Left hindlimb (tissue), 1 donor: ENCODE results near the gene PHETA1.

ENCODE experiments used
- DNase-seq: peaks from one replicate; pipeline ENCODE4 v3.0.0-alpha.2; 2018

PHETA1 gene, protein sequence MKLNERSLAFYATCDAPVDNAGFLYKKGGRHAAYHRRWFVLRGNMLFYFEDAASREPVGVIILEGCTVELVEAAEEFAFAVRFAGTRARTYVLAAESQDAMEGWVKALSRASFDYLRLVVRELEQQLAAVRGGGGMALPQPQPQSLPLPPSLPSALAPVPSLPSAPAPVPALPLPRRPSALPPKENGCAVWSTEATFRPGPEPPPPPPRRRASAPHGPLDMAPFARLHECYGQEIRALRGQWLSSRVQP

DNA sequence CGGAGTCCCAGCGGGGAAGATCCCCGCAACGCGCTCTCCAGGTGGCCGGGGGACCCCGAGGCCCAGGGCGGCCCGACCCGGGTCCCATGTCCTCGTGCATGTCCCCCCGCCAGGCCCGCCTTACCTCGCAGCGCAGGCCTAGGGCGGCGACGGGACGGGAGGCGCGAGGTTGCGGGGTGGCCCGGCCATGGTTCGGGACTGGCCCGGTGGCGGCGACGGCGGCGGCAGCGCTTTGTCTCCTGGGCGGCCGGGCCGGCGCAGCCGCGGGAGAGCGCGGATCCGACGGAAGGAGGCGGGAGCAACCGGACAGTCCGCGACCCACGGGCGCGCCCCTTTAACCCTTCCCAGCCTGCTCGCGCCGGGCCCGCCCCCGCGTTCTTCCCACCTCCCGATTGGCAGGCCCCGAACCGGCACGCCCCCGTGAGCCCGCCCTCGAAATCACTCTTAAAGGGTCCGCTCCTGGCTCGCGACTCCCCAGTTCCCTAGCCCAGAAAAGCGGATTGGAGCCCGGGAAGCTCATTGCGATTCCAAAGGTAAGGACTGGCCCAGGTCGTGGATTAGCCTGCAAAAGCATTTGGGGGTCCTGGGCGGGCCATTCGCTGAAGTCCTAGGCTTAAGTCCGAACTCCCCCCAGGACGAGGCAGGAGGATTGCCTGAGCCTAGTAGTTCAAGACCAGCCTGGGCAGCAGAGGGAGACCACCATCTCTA is at the start of gene PHETA1:
TSS of gene PHETA1 (minus strand) at position 308 of the 708 bp plus-strand sequence. CDS start 5,668 bp downstream, outside the sequence.
- peak; percentile 94 for DNase-seq

DNA sequence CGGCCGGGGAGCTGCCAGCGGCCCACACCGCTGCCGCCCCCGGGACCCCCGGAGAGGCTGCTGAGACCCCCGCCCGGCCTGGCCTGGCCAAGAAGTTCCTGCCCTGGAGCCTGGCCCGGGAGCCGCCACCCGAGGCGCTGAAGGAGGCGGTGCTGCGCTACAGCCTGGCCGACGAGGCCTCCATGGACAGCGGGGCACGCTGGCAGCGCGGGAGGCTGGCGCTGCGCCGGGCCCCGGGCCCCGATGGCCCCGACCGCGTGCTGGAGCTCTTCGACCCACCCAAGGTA is 49.6 kb upstream of the PHETA1 start:
- DNase-seq: peak; percentile 18

DNA sequence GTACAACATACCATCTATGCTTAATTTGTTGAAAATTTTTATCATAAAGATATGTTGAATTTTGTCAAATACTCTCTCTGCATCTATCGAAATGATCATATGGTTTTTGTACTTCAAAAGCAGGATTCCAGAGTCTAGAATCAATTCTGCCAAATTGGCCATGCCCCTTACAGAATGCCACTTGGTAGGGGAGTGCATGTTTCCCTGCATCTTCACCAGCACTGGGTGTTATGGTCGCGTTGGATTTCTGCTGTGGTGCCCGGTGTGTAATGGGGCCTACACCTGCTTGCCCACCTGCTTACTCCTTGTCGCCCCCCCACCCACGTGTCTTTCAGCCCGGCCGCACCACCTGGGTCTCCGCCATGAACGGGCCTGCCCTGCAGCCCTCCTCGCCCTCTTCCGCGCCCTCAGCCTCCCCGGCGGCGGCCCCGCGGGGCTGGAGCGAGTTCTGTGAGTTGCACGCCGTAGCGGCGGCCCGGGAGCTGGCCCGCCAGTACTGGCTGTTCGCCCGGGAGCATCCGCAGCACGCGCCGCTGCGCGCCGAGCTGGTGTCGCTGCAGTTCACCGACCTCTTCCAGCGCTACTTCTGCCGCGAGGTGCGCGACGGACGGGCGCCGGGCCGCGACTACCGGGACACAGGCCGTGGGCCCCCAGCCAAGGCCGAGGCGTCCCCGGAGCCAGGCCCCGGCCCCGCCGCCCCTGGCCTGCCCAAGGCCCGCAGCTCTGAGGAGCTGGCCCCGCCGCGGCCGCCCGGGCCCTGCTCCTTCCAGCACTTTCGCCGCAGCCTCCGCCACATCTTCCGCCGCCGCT is 49.1 kb upstream of the PHETA1 start:
- no peak for DNase-seq

DNA sequence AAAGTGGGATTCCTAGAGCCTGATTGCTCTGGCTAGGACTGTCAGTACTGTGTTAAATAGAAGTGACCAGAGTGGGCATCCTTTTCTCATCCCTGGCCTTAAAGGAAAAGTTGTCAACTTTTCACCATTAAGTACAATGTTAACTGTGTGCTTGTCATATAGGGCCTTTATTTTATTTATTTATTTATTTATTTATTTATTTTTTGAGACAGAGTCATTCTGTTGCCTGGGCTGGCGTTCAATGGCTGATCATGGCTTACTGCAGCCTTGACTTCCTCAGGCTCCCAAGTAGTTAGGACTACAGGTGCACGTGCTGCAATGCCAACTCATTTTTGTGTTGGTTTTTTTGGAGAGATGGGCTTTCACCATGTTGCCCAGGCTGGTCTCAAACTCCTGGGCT is 48.4 kb upstream of the PHETA1 start:
- no peak for DNase-seq

DNA sequence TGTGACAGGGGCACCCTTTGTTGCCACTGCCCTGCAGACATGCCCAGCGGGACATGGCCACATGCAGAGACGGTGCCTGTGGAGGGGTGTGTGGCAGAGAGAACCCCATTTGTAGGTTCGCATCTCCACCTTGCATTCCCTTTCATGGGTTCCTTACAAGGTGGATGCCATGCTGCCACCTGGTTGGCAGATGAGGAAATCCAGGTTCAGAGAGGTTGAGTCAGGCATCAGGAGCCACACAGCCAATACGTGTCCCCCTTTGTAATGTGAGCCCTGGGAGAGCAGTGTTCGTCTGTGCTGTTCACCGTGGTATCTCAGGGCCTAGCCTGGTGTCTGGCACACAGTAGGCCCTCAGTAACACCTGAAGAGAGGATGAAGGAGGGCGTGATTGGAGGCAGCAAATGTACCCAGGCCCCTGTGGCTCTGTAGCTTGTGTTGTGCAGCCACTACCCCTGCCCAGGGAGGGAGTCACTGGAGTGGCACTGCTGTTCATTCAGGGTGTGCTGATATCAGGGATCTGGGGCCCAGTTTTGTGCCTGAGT is 45.9 kb upstream of the PHETA1 start:
- no peak for DNase-seq

DNA sequence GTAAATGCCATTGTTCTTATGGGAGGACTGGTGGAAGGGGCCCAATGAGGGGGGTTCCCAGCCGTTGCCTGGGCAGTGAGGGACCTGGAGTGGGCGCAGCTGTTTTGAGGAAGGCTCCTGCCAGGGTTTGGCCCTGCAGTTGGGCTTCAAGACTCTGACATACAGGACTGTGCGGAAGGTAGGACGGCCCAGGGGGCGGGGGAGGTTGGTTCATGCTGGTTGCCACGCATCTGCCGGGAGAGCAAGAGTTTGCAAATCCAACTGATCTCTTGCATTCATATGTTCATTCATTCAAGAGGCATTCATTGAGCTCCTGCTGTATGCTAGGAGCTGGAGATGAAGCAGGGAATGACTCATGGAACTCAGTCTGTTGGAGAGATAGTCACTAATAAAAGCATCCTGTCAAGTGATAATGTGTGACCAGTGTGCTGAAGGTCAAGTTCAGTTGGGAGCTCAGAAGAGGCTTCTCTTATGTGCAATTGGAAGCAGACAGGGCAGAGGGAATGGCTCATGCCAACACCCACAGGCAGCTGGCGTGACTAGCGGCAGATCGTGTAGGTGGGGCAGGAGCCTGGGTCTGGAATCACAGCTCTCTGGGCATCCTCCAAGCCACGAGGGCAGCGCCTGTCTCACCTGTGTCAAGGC is 44.7 kb upstream of the PHETA1 start:
- no peak for DNase-seq

DNA sequence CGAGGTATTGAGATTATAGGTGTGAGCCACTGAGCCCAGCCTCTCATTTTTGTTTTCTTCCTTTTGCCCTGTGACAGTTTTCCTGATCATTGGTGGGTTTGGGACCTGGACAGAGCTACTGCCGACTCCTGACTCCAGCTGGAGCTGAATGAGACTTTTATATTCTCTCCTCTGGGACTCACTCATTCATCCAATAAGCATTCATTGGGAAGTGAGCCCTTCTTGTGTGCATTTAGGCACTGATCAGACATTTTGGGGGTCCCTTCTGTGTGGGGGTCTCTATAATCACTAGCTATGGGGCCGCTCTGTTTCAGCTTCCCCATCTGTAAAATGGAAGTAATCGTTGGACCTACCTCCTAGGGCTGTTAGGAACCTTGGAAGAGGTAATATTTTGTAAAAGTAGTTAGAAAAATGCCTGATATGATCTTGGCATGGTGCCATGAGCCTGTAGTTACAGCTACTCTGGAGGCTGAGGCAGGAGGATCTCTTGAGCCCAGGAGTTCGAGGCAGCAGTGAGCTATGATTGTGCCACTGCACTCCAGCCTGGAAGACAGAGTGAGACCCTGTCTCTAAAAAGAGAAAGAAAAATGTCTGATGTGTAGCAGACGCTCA is 44.0 kb upstream of the PHETA1 start:
- DNase-seq: no peak

DNA sequence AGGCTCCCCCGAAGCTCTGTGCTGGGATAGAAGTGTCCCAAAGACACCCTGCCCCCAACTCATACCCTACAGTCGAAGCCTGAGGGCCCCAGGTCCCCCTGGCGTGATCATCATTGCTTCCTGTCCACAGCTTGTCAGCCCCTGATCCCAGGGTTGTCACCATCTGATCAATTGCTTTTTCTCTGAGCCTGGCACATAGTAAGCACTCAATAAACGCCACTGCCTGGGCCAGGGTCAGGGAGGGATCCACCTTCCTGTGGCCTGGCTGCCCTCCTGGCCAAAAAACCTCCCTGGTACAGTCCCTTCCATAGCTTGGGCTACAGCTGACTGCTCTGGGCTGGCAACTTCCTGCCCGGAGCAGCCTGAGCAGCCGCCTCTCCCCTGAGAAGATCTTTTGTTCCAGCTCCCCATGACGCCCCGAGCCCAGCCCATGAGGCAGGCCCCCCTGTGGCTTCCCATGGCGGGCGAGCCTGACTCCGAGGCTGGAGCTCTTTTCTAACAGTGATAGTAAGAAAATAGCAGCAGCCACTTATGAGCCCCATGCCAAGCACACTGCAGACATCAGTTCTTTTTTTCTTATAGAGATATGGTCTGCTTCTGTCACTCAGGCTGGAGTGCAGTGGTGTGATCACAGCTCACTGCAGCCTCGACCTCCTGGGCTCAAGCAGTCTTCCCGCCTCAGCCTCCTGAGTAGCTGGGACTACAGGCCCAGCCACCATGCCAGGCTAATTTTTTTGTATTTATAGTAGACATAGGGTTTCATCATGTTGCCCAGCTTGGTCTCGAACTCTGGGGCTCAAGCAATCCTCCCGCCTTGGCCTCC is 43.3 kb upstream of the PHETA1 start:
- no peak for DNase-seq

DNA sequence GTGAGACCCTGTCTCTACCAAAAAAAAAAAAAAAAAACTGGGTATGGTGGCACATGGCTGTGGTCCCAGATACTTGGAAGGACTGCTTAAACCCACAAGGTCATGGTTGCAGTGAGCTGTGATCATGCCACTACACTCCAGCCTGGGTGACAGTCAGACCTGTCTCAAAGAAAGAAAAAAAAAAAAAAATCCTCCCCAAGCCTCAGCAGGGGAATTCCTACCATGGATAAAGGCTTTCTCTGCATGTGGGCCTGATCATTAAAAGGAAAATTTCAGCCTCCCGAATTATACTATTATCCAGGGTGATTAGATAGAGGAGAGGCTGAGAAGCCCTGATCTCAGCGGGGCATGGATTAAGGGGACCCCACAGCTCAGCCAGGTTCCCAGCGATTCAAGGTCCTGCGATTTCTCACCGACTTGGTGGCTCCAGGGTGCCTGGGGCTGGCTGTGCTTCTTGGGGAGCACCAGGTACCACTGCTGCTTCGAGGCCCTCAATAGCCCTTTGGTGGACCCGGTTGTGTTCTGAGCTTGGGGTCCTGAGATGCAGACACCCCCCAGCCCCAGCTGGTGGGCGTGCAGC is 42.4 kb upstream of the PHETA1 start:
- DNase-seq: no peak

DNA sequence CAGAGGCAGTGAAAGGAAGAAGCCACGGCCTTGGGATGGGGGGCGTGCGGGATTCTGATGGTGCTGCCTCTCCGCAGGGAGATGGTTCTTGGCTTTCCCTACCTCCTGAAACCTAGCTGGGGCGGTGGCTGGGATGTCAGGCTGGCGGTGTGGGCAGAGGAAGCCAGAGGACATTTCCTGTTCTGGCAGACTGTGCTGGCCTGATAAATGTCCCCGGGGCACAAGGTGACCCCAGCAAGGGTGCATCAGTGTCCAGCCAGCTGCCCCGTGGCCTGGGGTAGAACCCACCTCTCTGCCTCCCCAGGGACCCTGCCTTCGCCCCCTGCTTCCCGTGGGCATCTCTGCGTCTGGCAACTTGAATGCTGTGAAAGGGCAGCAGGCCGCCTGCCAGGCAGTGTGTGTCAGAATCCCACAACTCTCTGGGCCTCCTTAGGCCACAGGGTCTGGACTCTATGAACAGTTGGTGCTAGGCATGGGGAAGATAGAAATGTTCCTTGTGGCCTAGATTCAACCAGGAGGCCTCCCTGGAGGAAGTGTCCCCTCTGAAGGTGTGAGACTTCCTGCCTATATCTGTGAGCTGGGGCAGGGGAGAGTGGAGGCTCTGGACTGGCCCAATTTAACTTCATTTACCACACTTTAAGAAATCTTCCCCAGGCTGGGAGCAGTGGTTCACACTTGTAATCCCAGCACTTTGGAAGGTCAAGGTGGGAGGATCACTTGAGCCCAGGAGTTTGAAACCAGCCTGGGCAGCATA is 41.7 kb upstream of the PHETA1 start:
- no peak for DNase-seq

DNA sequence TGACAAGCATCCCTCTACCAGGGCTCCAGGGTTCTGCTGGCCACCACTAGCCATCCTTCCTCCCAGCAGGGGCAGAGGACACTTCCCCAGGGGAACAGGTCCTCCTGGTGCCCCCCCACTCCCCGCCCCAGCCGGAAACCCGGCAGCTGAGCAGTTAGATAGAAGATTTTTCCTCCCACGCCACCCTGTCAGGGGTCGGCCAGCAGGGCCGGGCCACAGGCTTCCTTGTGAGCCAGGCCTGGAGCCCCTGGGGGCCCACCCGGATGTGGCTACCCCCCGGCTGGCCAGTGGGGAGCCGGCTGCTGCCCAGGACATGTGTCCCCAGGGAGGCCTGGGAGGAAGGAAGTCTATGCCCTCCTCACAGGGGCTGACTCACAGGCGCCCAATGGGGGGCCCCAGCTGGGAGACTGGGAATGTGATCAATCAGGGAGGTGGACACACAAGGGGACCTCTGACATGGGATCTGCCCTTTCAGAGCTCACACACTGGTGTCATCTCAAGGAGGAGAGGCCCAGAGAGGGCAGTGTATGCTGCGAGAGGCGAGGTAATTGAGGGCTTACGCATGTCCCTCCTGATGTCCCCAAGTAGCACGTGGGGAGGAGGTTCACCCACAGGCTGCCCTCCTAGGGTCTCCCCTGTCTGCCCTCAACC is 41.0 kb upstream of the PHETA1 start:
- peak; percentile 76 for DNase-seq

DNA sequence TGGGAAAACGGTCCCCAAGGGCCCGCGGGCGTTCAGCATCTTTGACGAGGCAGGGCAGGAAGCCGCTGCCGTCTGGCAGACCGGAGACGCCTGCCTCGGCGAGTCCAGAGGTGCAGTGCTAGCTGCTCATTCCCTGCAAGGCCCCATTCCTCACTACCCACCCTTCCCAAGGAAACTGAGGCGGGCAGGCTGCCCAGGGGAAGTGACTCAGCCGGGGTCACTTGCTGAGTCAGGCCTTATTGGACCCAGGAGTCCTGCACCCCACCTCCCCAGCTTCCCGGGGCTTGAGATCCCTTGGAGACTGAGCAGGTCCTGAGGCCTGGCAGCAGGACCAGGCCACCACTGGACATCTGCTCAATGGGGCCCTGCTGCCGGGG is 40.5 kb upstream of the PHETA1 start:
- no peak for DNase-seq

DNA sequence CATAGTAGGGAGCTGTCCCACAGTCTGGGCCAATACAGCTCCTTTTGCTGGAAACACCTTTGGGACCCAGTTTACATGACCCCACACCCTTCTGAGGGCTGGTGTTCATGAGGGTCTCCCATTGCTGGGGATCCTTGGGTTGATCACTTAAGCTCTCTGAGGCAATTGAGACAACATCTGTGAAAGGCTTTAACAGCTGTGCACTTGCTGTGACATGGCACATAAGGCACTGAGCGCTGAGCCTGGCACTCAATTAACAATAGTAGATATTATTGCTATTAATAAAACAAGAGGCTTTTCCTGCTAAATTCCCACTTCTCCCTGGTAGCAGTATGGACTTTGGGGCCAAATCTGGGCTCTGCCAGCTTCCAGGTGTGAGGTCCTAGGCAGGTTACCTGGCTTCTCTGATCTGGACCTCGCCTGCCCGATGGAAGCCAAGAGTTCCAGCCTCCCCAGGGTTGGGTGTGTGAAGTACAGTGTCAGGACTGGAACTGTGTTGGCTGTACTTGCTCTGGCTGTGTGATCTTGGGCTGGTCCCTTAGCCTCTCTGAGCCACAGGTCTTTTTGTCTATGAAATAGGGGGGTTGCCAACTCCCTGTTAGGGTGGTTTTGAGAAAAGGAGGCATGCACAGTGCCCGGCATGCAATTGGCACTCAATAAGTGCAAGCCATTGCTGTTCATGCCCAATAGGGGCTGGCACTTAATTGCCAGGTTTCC is 39.9 kb upstream of the PHETA1 start:
- DNase-seq: no peak

DNA sequence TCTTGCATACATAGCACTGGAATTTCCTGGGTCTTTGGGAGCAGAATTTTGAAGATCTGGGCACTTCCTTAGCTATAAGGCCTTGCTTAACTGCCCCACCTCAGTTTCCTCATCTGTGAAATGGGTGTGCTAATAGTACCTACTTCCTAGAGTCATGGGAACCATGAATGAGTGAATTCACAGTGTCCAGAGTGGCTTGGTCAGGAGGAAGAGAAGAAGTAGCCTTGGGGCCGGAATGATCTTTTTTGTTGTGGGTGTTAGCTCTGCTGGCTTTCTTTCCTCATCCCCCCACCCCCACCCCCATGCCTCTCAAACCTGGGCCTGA is 39.2 kb upstream of the PHETA1 start:
- DNase-seq: no peak

DNA sequence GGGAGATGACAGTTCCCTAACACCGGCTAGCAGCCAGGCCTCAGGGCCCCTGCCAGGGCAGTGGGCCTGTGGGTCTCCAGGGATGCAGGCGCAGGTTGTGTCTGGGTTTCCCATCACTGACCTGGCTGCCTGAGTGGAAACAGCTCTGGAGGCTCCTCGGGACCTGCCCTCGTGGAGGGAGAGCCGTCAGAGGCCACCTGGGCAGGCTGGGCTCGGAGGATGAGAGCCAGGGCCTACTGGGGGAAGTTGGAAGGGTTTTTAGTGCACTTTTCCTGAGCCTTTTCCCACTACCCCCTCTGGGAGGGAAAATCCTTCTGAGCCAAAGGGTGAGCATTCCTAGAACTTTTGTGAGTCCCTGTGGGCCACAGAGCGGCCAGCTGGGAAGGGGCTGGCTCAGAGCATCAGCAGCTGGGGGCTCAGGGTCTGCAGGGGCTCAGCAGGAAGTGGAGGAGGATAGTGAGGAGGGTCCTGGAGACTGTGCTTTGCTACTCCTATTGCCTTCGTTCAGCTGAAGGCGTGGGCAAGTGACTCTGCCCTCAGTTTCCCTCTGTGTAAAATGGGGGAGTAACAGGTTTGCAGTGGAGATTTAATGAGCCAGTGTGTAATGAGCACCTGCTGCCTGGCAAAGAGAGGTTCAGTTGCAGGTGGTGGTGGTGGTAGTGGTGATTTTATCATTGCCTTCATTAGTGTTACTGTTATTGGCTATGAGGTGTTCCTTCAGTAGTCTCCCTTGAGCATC is 38.7 kb upstream of the PHETA1 start:
- DNase-seq: no peak

DNA sequence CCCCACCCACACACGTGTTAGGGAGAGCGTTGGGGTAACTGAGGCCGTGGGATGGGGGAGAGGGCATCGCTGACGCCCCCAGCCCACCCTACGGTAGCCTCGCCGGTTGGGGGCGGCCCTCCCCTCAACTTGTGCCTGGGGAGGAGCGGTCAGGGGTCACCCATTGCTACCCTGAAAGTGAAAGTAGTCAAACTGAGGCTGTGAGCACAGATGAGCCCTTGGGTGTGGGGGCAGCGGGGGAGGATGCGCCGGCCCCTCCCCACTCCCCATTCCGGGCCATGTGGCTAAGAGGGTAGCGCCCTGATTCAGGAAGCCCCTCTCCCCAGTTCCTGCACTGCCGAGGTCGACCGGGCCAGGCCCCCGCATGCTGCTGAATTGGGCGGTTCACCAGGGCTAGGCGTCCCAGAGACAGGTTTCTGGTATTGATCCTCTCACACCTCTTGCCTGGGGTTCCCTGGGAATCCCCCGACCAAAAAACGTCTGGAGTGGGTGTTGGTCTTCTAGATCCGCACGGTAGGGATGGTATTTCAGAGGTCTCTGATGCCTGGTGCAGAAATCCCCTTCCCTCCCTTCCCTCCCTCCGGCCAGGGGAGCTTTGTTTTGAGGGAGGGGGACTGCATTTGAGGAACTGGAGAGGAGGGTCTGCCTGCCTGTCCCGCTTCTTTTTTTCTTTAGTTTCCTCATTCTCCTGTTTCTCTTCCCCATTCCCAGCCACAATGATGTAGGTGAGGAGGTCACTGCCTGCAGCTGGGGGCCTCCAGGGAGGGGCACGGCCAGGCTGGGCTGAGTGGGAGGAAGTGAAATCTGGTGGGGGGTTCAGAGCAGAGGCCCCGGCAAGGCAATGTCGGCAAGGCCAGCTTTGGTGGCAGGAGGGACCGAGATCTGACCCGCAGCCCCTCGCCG is 37.8 kb upstream of the PHETA1 start:
- no peak for DNase-seq

DNA sequence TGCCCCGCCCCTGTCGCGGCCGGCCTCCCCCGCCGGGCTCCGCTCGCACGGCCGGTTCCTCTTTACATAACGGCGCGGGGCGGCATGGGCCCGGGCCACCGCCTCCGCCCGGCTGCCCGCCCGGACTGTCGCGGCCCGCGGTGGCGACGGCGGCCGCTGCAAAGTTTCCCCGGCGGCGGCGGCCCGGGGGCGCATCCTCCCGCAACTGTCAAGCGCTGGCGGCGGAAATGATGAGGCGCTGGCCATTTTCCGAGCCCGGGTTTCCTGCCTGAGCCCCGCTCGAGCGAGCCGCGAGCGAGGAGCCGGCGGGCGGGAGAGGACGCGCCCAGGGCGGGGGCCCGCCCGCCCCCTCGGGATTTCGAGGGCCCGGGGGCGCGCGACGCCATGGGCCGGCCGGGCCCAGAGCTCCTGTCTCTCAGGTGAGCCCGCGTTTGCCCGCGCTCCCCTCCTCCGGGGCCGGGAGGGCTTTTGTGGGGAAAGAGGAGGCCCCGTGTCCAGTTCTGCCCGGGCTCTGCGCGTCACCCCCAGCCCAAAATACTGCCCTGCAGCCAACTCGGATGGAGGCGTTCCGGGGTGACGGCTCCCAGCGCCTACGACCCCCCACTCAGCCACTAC is 37.1 kb upstream of the PHETA1 start, which contains the start of gene SH2B3:
TSS of gene SH2B3 (plus strand) at position 65 of the 615 bp plus-strand sequence. CDS start 12,223 bp downstream, outside the sequence.
- peak; percentile 73 for DNase-seq
